Mammary epithelial cell (primary cell): ENCODE measurements around the gene MED25.

Source experiments
- CTCF ChIP-seq, 2 donors: IDR thresholded peaks in 1 of 2; conservative IDR thresholded peaks in 1 of 2; 2 replicates each; pipeline ENCODE4 v1.5.1; 2011 to 2012; ENCODE audit warnings: inconsistent platforms in 2 of 2, low read length in 2 of 2, mild to moderate bottlenecking in 2 of 2, control low read depth in 1 of 2, low read depth in 1 of 2; ENCODE audit not compliant: insufficient read depth in 1 of 2; ENCODE audit errors: extremely low read depth in 1 of 2
- EZH2 ChIP-seq: IDR thresholded peaks from 2 replicates; pipeline ENCODE4 v1.6.1; 2012; ENCODE audit warnings: low read length, inconsistent platforms, borderline replicate concordance

GRCh38 chr19:49884109-49884508, 66.0 kb downstream of the MED25 start:
- TF ChIP-seq CTCF (conservative IDR thresholded peaks at IDR 0.05 in 1 of 2, IDR thresholded peaks at IDR 0.05 in 1 of 2; ENCODE audit: extremely low read depth in 1 of 2, insufficient read depth in 1 of 2, low read depth in 1 of 2, low read length in 2 of 2) (no peak), EZH2 (no peak)
